Astrocyte of the spinal cord (primary cell): ENCODE measurements around the gene GLIS2.
A peak's percentile ranks its signal among the peaks of the same experiment; 100 is the strongest.
"Not testable (repeated sequence)": the region's sequence is repeated elsewhere in the genome, so short reads cannot be mapped to it uniquely, and the experiment has no call there.

Experiments
- DNase-seq: peaks from one replicate; pipeline ENCODE4 v3.0.0; 2011; ENCODE audit warnings: low read depth, low spot score
- H3K4me3 ChIP-seq: 2 replicates; pipeline ENCODE4 v1.5.1; 2011; ENCODE audit warnings: low read depth, mild to moderate bottlenecking, low read length, moderate library complexity
- CTCF ChIP-seq: IDR thresholded peaks from 2 replicates; pipeline ENCODE4 v1.5.1; 2012; ENCODE audit warnings: low read depth, mild to moderate bottlenecking, low read length, inconsistent platforms
- in situ Hi-C: cut with HindIII; loops from 2 replicates; pipeline ENCODE4 v1.10.0; 2017; ENCODE audit warnings: low sequenced_read_pairs

The GLIS2 gene

GRCh38 chr16:4339909-4340308 lies 24.0 kb downstream of the GLIS2 start:
- H3K4me3 ChIP-seq: no peak overlapping the region
- TF ChIP-seq CTCF: no peak
- peak; percentile 31 for DNase-seq
- in situ Hi-C loops: no loop called here

GRCh38 chr16:4340443-4340842 lies 24.6 kb downstream of the GLIS2 start:
- no peak for DNase-seq
- H3K4me3 ChIP-seq: no peak overlapping the region
- in situ Hi-C loops: no loop called here
- TF ChIP-seq CTCF: no peak

- in situ Hi-C loops: no loop called here
- TF ChIP-seq CTCF: no peak
- no peak for DNase-seq
Observed at GRCh38 chr16:4341250-4341649, 25.4 kb downstream of the GLIS2 start.

GRCh38 chr16:4342866-4343744 lies 27.2 kb downstream of the GLIS2 start:
- in situ Hi-C loops: no loop called here
- no peak for TF ChIP-seq CTCF
- H3K4me3 ChIP-seq: no peak overlapping the region
- no peak for DNase-seq

More at GRCh38 chr16:4341250-4341649, 25.4 kb downstream of the GLIS2 start:
- no peak overlapping the region for H3K4me3 ChIP-seq

GRCh38 chr16:4344300-4344982 lies 28.6 kb downstream of the GLIS2 start:
- DNase-seq, in situ Hi-C loops, H3K4me3 ChIP-seq: not testable (repeated sequence)

GRCh38 chr16:4344983-4345835 lies 29.3 kb downstream of the GLIS2 start:
- peak; percentile 14 for DNase-seq
- in situ Hi-C loops: no loop called here
- no peak overlapping the region for H3K4me3 ChIP-seq
- no peak for TF ChIP-seq CTCF
